T47D (cell line): Measurements from ENCODE around the gene ARHGEF39.
"Not testable (repeated sequence)": the region's sequence is repeated elsewhere in the genome, so short reads cannot be mapped to it uniquely, and the experiment has no call there.

Experiments
- DNase-seq, 2 experiments: peaks; one replicate each; pipeline versions ENCODE4 v3.0.0 to v3.0.0-alpha.2; 2011 to 2012; ENCODE audit warnings: low read depth in 1 of 2, low spot score in 1 of 2
- JUND ChIP-seq: IDR thresholded peaks from 2 replicates; pipeline ENCODE4 v1.6.1; 2012; ENCODE audit warnings: low read depth
- in situ Hi-C: cut with HindIII; loops from 2 replicates; pipeline ENCODE4 v1.10.0; 2016; ENCODE audit warnings: low sequenced_read_pairs, low pct_unique_long_range_greater_than_20kb

Gene ARHGEF39

GRCh38 chr9:35649431-35650340 lies 15.3 kb downstream of the ARHGEF39 start:
- DNase-seq = no peak
- no peak for TF ChIP-seq JUND
- in situ Hi-C loops = no loop called here

DNA sequence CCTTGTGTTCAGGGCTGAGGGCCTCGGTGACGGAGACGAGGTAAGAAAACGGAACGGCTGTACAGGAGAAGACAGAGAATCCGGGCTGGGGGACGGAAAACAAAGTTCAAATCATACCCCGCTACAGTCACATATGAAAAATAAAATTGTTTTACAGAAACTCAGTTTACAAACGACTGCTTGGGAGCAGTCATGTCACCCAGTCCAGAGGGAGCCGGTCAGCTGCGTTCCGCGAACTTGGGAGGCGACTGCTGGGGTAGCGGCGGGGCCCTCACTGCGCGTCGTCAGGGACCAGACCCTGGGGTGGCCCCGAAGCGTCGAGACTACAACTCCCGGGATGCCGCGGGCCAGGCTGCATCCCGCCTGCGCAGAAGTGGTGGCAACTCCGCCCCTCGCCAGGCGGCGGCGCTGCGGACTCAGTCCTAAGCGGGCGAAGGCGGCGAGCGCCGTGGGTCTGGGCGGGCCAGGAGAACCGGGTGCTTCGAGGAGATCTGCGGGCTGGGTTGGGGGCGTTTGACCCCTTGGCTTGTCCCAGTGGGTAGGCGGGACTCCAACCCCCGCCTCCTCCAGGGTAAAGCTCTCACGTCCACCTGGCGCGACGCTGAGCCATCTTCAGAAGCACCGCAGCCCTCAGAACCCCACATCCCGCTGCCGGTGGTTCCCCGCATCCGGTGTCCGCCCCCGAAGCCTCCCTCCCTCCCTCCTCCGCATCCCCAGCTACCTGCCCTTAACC lies 18.3 kb downstream of the ARHGEF39 start:
- no peak for TF ChIP-seq JUND
- DNase-seq = peak; percentile 74 to 88
- in situ Hi-C loops = no loop called here

- no peak for TF ChIP-seq JUND
- in situ Hi-C loops = no loop called here
- DNase-seq = peak; percentile 58 to 83
These were observed 18.9 kb downstream of the ARHGEF39 start for GRCh38 chr9:35646153-35646532.

DNA sequence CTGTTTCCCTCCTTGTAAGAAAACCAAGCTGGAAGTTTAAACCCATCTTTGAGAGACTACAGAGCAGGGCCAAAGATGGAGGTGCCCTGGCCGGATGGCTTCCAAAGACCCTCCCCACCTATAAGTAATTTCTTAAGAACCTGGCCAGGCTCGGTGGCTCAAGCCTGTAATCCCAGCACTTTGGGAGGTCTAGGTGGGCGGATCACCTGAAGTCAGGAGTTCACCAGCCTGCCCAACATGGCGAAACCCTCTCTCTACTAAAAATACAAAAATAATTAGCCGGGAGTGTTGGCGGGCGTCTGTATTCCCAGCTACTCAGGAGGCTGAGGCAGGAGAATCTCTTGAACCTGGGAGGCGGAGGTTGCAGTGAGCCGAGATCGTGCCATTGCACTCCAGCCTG lies 19.3 kb downstream of the ARHGEF39 start:
- in situ Hi-C loops, DNase-seq: not testable (repeated sequence)

- in situ Hi-C loops = no loop called here
- DNase-seq = no peak
- no peak for TF ChIP-seq JUND
These were observed 21.9 kb downstream of the ARHGEF39 start for GRCh38 chr9:35643046-35643445.

DNA sequence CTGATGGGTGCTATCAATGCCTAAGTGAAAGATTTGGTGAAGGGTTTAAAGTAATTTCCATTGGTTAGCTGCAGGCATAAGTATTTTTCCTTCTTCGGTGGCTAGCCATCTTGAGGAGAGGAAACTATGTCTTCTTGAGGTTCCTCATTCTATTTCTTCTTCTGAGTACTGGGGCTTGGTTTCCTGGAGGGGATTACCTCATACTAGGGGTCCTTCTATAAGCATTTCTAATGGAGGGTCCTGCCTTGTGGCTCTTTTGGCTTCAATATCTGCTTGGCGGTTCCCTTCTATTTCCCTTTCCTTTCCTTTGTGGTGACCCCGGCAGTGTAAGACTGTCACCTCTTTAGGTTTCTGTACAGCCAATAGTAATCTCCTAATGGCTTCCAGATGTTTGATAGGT lies 23.5 kb downstream of the ARHGEF39 start:
- DNase-seq, in situ Hi-C loops: not testable (repeated sequence)

DNA sequence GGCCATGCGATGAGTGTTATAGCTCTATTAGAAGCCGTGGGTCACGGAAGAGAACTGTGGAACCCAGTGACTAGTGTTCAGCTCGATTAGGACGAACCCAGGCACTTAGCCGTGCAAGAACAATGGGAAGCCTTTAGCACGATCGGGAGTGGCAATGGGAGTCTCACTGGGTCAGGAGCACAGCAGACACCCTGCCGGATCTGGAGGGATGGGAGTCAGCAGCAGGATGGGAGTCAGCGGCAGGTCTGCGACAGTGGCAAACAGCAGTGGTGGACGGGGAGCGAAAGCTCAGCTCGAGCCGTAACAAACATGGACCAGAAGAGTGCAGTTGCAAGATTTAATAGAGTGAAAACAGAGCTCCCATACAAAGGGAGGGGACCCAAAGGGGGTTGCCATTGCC lies 24.6 kb downstream of the ARHGEF39 start:
- DNase-seq, in situ Hi-C loops: not testable (repeated sequence)

DNA sequence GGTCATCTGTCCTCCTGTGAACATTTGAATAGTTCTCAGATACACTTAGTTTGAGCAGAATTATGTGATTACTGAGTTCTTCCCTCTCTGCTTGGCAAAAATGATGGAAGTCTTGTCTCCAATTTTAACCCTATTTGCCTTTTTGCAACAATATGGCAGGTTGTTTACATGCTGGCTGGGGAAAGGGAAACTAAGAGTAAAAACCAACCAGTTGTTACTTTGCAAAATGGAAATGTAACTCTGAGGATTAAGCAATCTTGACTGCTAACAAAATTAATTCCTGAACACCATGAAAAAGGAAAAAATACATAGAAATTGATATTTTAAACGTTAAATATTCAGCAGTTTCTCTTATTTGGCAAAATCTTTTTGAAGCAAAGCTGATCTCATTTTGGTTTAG lies 25.4 kb downstream of the ARHGEF39 start:
- no peak for TF ChIP-seq JUND
- in situ Hi-C loops = no loop called here
- no peak for DNase-seq

GRCh38 chr9:35639225-35639624 lies 25.8 kb downstream of the ARHGEF39 start:
- DNase-seq, in situ Hi-C loops: not testable (repeated sequence)

- DNase-seq, in situ Hi-C loops: not testable (repeated sequence)
These were observed 26.2 kb downstream of the ARHGEF39 start for GRCh38 chr9:35638751-35639150.

GRCh38 chr9:35637427-35637955 lies 27.5 kb downstream of the ARHGEF39 start:
- DNase-seq, in situ Hi-C loops: not testable (repeated sequence)

DNA sequence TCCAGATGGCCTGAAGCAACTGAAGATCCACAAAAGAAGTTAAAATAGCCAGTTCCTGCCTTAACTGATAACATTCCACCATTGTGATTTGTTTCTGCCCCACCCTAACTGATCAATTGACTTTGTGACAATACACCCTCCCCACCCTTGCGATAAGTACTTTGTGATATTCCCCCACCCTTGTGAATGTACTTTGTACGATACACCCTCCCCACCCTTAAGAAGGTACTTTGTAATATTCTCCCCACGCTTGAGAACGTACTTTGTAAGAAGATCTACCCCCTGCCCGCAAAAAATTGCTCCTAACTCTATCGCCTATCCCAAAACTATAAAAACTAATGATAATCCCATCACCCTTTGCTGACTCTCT lies 28.1 kb downstream of the ARHGEF39 start:
- in situ Hi-C loops, DNase-seq: not testable (repeated sequence)

DNA sequence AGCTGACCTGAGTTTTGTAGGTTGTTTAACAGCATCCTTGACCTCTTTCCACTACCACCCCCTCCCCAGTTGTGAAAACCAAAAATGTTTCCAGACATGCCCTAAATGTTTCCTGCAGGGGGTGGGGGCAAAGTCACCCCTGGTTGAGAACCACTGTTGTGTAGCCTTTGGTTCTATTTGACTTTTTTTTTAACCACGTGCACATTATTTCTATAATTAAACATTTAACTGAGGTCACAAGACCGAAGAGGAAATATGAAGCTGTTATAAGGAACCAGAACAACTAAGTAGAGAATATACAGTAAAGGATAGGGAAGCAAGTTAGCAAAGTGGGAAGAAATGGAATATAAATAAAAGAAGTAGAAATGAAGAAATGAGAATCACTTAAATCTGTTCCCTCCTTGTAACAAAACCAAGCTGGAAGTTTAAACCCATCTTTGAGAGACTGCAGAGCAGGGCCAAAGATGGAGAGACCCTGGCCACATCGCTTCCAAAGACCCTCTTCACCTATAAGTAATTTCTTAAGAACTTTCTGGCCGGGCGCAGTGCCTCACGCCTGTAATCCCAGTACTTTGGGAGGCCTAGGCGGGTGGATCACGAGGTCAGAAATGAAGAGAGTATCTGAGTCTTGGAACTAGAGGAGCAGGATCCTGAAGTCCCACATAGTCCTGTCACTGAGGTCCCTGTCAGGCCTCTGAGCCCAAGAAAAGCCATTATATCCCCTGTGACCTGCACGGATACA lies 28.7 kb downstream of the ARHGEF39 start:
- no peak for DNase-seq
- TF ChIP-seq JUND = no peak
- in situ Hi-C loops = no loop called here
